ENCODE measurements around the gene GPS2. TPM values are rescaled to one million over a fixed set of nuclear protein-coding genes. Genes with fewer than 3 reads are reported as not detected.

GPS2 gene, protein sequence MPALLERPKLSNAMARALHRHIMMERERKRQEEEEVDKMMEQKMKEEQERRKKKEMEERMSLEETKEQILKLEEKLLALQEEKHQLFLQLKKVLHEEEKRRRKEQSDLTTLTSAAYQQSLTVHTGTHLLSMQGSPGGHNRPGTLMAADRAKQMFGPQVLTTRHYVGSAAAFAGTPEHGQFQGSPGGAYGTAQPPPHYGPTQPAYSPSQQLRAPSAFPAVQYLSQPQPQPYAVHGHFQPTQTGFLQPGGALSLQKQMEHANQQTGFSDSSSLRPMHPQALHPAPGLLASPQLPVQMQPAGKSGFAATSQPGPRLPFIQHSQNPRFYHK
- total RNA-seq (ENCODE audit: unreplicated experiment) = 56.8 TPM
- long read RNA-seq, transcript GPS2-202 (10 exons, 1,371 nt) = minor isoform, 10 of 56 reads
- long read RNA-seq, transcript GPS2-201 (11 exons, 1,379 nt) = major isoform, 18 of 56 reads
- long read RNA-seq, partial matches to known transcripts = 1 of 56 reads
- long read RNA-seq, other reads (novel, unspliced or antisense) = 26 of 56 reads

DNA sequence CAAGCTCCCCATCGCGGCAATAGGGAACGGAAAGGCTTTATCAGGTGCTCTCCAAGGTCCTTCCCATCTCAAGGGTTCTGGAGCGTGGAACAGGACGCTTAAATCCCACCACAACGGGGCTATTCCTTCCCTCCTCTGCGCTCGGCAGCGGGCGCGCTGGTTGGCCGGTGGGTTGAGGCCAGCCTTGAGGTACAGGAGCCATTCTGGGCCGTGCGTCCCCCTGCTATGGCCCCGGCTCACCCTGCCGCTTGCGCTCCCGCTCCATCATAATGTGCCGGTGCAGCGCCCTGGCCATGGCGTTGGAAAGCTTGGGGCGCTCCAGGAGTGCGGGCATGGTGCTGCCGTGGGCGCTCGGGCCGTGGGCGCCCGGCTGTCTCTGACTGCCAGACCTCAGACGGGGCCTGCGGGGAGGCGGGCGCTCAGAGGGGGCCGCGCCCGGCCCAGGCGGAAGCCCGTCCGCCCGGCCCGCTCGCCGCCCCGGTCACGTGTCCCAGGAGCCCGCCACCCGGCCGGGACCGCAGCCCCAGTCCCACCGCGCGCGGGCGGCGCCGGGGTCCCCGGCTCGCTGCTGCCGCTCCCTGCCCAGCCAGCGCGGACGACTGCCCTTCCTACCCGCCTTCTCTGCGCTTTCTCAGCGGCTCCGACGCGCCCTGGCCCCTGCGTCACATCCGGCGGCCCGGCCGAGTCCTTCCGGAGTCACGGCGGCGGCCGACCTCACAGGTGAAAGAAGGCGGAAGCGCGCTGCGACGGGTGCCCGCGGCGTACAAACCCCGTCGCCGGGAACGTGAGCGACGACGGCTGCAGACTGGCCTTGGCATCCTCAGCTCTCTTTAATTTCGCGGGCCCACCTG, at the start of gene GPS2:
Gene GPS2, minus strand, starts transcription at position 642 of the 851 bp plus-strand sequence. Its CDS starts 308 bp downstream, at position 334.
- TF ChIP-seq, protein P1, sequence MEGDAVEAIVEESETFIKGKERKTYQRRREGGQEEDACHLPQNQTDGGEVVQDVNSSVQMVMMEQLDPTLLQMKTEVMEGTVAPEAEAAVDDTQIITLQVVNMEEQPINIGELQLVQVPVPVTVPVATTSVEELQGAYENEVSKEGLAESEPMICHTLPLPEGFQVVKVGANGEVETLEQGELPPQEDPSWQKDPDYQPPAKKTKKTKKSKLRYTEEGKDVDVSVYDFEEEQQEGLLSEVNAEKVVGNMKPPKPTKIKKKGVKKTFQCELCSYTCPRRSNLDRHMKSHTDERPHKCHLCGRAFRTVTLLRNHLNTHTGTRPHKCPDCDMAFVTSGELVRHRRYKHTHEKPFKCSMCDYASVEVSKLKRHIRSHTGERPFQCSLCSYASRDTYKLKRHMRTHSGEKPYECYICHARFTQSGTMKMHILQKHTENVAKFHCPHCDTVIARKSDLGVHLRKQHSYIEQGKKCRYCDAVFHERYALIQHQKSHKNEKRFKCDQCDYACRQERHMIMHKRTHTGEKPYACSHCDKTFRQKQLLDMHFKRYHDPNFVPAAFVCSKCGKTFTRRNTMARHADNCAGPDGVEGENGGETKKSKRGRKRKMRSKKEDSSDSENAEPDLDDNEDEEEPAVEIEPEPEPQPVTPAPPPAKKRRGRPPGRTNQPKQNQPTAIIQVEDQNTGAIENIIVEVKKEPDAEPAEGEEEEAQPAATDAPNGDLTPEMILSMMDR (IDR thresholded peaks at IDR 0.05; ENCODE audit: unreplicated experiment) = no peak
- DNase-seq (ENCODE audit: low spot score) = peak; percentile 85
- Mint-ChIP-seq H3K36me3 (ENCODE audit: low read depth, unreplicated experiment) (peaks cover 48% of the 10 kb centered on the region), H3K4me3 (ENCODE audit: unreplicated experiment) (peak within 1 kb of the TSS; percentile 92), H3K27me3 (ENCODE audit: unreplicated experiment) (peaks cover 15% of the 10 kb centered on the region), H3K27ac (ENCODE audit: unreplicated experiment) (peak within 1 kb of the TSS; percentile 70), H3K4me1 (ENCODE audit: unreplicated experiment) (peaks cover 41% of the 10 kb centered on the region), H3K9me3 (ENCODE audit: unreplicated experiment) (no peaks in the 10 kb centered on the region)

DNA sequence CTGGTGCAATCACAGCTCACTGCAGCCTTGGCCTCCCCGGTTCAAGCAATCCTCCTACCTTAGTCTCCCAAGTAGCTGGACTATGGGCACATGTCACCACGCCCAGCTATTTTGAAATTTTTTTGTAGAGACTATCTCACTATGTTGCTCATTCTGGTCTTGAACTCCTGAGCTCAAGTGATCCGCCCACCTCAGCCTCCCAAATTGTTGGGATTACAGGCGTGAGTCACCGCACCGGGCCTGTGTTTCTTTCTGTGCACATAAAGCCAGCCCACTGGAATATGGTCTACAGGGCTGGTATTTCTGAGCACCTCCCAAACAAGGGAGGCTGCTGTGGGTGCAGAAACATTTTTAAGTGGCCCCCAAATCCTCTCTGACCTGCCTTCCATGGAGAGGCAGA, 48.2 kb upstream of the GPS2 start:
- DNase-seq (ENCODE audit: low spot score) = no peak
- Mint-ChIP-seq H3K27me3 (ENCODE audit: unreplicated experiment) (no peaks in the 10 kb centered on the region), H3K27ac (ENCODE audit: unreplicated experiment) (no peak overlapping the region), H3K4me1 (ENCODE audit: unreplicated experiment) (peaks cover 9% of the 10 kb centered on the region), H3K36me3 (ENCODE audit: low read depth, unreplicated experiment) (peaks cover 3% of the 10 kb centered on the region), H3K9me3 (ENCODE audit: unreplicated experiment) (no peaks in the 10 kb centered on the region), H3K4me3 (ENCODE audit: unreplicated experiment) (no peak overlapping the region)
- TF ChIP-seq, protein P1 (IDR thresholded peaks at IDR 0.05; ENCODE audit: unreplicated experiment) = no peak

DNA sequence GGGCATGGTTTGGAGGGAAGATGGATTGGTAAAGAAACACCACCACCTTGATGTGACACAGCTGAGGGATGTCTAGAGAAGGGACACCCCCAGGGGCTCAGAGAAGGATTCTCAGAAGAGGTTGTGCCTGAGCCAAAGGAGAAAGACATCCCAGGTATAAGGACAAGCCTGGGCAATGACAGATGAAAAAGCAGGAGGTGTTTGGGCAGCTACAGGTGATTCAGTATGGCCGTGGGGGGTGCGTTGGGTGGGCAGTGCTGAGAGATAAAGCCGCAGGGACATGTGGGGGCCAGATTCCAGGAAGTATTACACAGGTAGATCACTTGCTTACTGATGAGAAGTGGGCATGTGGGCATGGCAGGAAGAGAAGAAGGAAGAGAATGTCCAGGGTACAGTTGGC, 46.7 kb upstream of the GPS2 start:
- Mint-ChIP-seq H3K9me3 (ENCODE audit: unreplicated experiment) (no peaks in the 10 kb centered on the region), H3K27ac (ENCODE audit: unreplicated experiment) (no peak overlapping the region), H3K36me3 (ENCODE audit: low read depth, unreplicated experiment) (peaks cover 3% of the 10 kb centered on the region), H3K27me3 (ENCODE audit: unreplicated experiment) (no peaks in the 10 kb centered on the region), H3K4me3 (ENCODE audit: unreplicated experiment) (peak overlapping the region; percentile 22), H3K4me1 (ENCODE audit: unreplicated experiment) (peaks cover 9% of the 10 kb centered on the region)
- DNase-seq (ENCODE audit: low spot score) = no peak
- TF ChIP-seq, protein P1 (IDR thresholded peaks at IDR 0.05; ENCODE audit: unreplicated experiment) = no peak

DNA sequence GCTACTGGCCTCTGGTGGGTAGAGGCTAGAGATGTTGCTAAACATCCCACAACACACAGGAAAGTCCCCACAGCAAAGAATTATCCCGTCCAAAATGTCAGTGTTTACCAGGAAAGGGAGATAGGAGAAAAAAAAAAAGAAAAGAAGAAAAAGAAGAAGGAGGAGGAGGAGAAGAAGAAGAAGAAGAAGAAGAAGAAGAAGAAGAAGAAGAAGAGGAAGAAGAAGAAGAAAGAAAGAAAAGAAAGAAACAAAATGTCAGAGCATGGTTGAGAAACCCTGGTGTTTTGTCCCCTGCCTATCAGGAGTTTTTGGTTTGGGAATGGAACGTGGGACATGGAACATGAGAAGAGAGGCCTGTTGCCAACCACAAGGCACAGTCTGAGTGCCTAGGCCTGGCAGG, 42.2 kb upstream of the GPS2 start:
- TF ChIP-seq, protein P1 (IDR thresholded peaks at IDR 0.05; ENCODE audit: unreplicated experiment) = no peak
- Mint-ChIP-seq H3K27ac (ENCODE audit: unreplicated experiment) (no peak overlapping the region), H3K9me3 (ENCODE audit: unreplicated experiment) (no peaks in the 10 kb centered on the region), H3K4me1 (ENCODE audit: unreplicated experiment) (peaks cover 13% of the 10 kb centered on the region), H3K27me3 (ENCODE audit: unreplicated experiment) (peaks cover 9% of the 10 kb centered on the region), H3K4me3 (ENCODE audit: unreplicated experiment) (no peak overlapping the region), H3K36me3 (ENCODE audit: low read depth, unreplicated experiment) (peaks cover 3% of the 10 kb centered on the region)
- no peak for DNase-seq (ENCODE audit: low spot score)

Data from endothelial cell (in vitro differentiated cells).